SKM-1 treated with dmso at 0.1 percent for 144 hours (cell line): ENCODE data around the gene ARMC6.
"Not testable (repeated sequence)": the region's sequence is repeated elsewhere in the genome, so short reads cannot be mapped to it uniquely, and the experiment has no call there.

Experiments
- DNase-seq: peaks from one replicate; lab custom pipeline; 2025; ENCODE audit not compliant: unreplicated experiment; lab: John Stamatoyannopoulos, UW

ARMC6 gene

GRCh38 chr19:19022380-19022961 lies 10.9 kb upstream of the ARMC6 start:
- DNase-seq: no peak

- DNase-seq: not testable (repeated sequence)
Observed at GRCh38 chr19:19023376-19023775, 10.0 kb upstream of the ARMC6 start.

- DNase-seq: no peak
Observed at GRCh38 chr19:19025861-19026260, 7.5 kb upstream of the ARMC6 start.

- DNase-seq: no peak
Observed at GRCh38 chr19:19026299-19026971, 7.0 kb upstream of the ARMC6 start.

GRCh38 chr19:19027228-19027627 lies 6.2 kb upstream of the ARMC6 start:
- no peak for DNase-seq

GRCh38 chr19:19028526-19028925 lies 4.9 kb upstream of the ARMC6 start:
- no peak for DNase-seq

- DNase-seq: no peak
Observed at GRCh38 chr19:19031891-19032290, 1.5 kb upstream of the ARMC6 start.

- DNase-seq: no peak
Observed at GRCh38 chr19:19032420-19033175, 805 bp upstream of the ARMC6 start.

GRCh38 chr19:19033176-19033425 lies 302 bp upstream of the ARMC6 start:
- DNase-seq: no peak

GRCh38 chr19:19034204-19034624 lies 811 bp downstream of the ARMC6 start:
- peak; percentile 93 for DNase-seq

GRCh38 chr19:19039901-19040300 lies 6.5 kb downstream of the ARMC6 start:
- no peak for DNase-seq

GRCh38 chr19:19040417-19040816 lies 7.0 kb downstream of the ARMC6 start:
- no peak for DNase-seq

GRCh38 chr19:19042732-19043280 lies 9.4 kb downstream of the ARMC6 start:
- DNase-seq: no peak

GRCh38 chr19:19043481-19043880 lies 10.1 kb downstream of the ARMC6 start:
- no peak for DNase-seq

GRCh38 chr19:19043881-19044280 lies 10.5 kb downstream of the ARMC6 start:
- no peak for DNase-seq

GRCh38 chr19:19049406-19049805 lies 16.0 kb downstream of the ARMC6 start:
- DNase-seq: no peak

GRCh38 chr19:19050104-19050503 lies 16.7 kb downstream of the ARMC6 start:
- DNase-seq: no peak

GRCh38 chr19:19050731-19051130 lies 17.3 kb downstream of the ARMC6 start:
- no peak for DNase-seq

GRCh38 chr19:19051478-19052213 lies 18.2 kb downstream of the ARMC6 start:
- DNase-seq: no peak

- DNase-seq: no peak
Observed at GRCh38 chr19:19052921-19053320, 19.5 kb downstream of the ARMC6 start.

- no peak for DNase-seq
Observed at GRCh38 chr19:19053508-19054314, 20.3 kb downstream of the ARMC6 start.
